Hematopoietic multipotent progenitor cell treated with erythropoietin and hydrocortisone succinate and interleukin-3 and kit ligand, for 15 days (in vitro differentiated cells): Measurements from ENCODE around the gene CAND2.

Experiments
- DNase-seq: peaks from one replicate; pipeline ENCODE4 v3.0.0-alpha.2; 2015; ENCODE audit warnings: low spot score

Gene CAND2

GRCh38 chr3:12807601-12808359, 11.3 kb downstream of the CAND2 start:
- no peak for DNase-seq

- no peak for DNase-seq
Measured at GRCh38 chr3:12808587-12808986, 12.1 kb downstream of the CAND2 start.

- DNase-seq: no peak
Measured at GRCh38 chr3:12809001-12809400, 12.5 kb downstream of the CAND2 start.

- DNase-seq: no peak
Measured at GRCh38 chr3:12809435-12809834, 13.0 kb downstream of the CAND2 start.

- peak; percentile 96 for DNase-seq
Measured at GRCh38 chr3:12810013-12810780, 13.7 kb downstream of the CAND2 start.

GRCh38 chr3:12810961-12811360, 14.5 kb downstream of the CAND2 start:
- no peak for DNase-seq

- DNase-seq: no peak
Measured at GRCh38 chr3:12812812-12813211, 16.3 kb downstream of the CAND2 start.

GRCh38 chr3:12813967-12814366, 17.5 kb downstream of the CAND2 start:
- no peak for DNase-seq

- no peak for DNase-seq
Measured at GRCh38 chr3:12815078-12815477, 18.6 kb downstream of the CAND2 start.

GRCh38 chr3:12815719-12816118, 19.2 kb downstream of the CAND2 start:
- DNase-seq: no peak

- no peak for DNase-seq
Measured at GRCh38 chr3:12816521-12817342, 20.3 kb downstream of the CAND2 start.

- DNase-seq: no peak
Measured at GRCh38 chr3:12817343-12817710, 20.8 kb downstream of the CAND2 start.

- DNase-seq: no peak
Measured at GRCh38 chr3:12818273-12818672, 21.8 kb downstream of the CAND2 start.

- no peak for DNase-seq
Measured at GRCh38 chr3:12818773-12819172, 22.3 kb downstream of the CAND2 start.

- peak; percentile 75 for DNase-seq
Measured at GRCh38 chr3:12822725-12823373, 26.4 kb downstream of the CAND2 start.

GRCh38 chr3:12824299-12824698, 27.8 kb downstream of the CAND2 start:
- DNase-seq: no peak

- peak; percentile 75 for DNase-seq
Measured at GRCh38 chr3:12825156-12825555, 28.7 kb downstream of the CAND2 start.

- DNase-seq: no peak
Measured at GRCh38 chr3:12828751-12829150, 32.3 kb downstream of the CAND2 start.

GRCh38 chr3:12829404-12829803, 32.9 kb downstream of the CAND2 start:
- DNase-seq: no peak

GRCh38 chr3:12829886-12830784, 33.7 kb downstream of the CAND2 start:
- DNase-seq: no peak

GRCh38 chr3:12830785-12831156, 34.3 kb downstream of the CAND2 start:
- no peak for DNase-seq
